A549 treated with dexamethasone at 1 μM for 4 hours (cell line): ENCODE measurements around the gene CLIC1. TPM values are rescaled to one million over a fixed set of nuclear protein-coding genes. Genes with fewer than 3 reads are reported as not detected.

Experiments
- total RNA-seq: library from RNA; stranded (reverse); fragments of 200-300 nt; extraction: Qiagen RNA extraction; gene quantifications from 5 replicates; pipeline ENCODE4 v1.2.3, GENCODE V29; 2022

CLIC1 gene
- 438 to 455 TPM (median 449 TPM) in 5 replicates for total RNA-seq

DNA sequence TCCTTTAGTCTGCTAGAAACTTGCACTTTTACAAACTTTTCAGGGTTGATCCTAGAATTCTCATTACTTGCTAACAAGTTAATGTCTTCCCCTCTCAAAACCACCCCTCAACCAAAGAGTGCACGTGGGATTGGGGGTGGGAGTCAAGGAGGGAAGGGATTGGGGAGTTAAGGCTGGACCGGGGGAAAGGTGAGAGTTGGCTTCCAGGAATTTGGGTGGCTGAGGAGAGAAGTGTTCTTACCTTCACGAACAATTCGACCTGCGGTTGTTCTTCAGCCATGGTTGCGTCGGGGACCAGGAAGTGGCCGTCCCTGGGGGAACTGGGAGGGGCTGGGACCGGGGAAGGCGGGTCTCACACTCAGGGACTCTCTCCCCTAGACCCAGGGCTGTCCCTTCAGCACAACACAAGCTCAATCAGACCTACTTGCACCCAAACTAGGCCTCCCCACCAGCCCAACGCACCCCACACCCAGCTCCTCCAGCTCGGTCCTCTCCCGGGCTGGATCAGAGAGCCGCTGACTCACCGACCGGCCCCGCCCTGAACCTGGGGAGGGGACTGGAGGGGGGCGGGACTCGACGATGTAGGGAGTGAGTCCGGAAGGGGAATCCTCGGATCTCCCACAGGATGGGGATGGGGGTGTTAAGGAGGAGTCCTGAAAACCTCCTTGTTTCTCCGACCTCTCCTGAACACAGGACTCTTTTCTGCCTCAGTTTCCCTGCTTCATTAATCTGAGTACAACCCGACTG is at the start of gene CLIC1:
Gene CLIC1, minus strand, starts transcription at position 510 of the 747 bp plus-strand sequence. Its CDS starts 230 bp downstream, at position 280.

DNA sequence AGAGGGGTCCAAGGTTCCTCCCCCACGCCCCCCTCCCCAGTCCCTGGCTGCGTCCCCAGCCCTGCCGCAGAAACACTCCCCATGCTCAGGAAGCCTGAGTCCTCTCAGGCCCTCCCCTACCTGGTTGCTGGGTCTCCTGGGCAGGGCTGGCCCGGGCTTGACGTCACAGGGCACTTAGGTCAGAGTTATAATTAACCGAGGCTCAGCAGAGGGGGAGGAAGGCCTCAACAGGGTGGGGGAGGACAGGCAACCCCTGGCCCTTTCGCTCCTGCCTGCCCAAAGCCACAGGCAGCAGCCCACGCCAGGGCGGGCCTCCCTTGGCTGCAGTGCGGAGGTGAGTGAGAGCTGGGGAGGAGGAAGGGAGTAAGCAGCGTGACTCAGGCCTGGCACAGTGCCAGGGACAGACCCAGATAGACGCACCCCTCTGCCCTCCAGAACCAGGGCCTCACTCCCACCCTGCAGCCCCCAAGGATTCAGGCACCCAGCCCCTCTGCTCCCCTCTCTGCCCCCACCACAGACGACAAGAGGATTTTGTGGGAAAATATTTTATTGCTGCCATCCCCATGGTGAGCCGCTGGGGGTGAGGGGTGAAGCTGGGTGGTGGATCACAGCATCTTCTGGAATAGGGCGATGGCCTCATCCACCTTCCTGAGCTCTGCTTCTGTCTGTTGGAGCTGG is 40.8 kb upstream of the CLIC1 start, which contains the start of gene VWA7:
Gene VWA7, minus strand, starts transcription at position 340 of the 678 bp plus-strand sequence. CDS start 549 bp downstream, outside the sequence.

DNA sequence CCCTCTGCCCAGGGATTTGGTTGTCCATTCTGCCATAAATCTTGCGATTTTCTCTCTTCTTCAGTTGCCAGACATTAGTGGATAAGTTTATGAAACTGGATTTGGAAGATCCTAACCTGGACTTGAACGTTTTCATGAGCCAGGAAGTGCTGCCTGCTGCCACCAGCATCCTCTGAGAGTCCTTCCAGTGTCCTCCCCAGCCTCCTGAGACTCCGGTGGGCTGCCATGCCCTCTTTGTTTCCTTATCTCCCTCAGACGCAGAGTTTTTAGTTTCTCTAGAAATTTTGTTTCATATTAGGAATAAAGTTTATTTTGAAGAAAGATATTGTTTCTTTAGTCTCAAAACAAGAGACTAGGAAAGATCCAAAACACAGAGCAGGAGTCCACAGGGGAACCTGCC is 26.0 kb upstream of the CLIC1 start, which contains the start of gene SAPCD1:
Gene SAPCD1, plus strand, starts transcription at position 301 of the 400 bp plus-strand sequence. CDS start 399 bp downstream, outside the sequence.

DNA sequence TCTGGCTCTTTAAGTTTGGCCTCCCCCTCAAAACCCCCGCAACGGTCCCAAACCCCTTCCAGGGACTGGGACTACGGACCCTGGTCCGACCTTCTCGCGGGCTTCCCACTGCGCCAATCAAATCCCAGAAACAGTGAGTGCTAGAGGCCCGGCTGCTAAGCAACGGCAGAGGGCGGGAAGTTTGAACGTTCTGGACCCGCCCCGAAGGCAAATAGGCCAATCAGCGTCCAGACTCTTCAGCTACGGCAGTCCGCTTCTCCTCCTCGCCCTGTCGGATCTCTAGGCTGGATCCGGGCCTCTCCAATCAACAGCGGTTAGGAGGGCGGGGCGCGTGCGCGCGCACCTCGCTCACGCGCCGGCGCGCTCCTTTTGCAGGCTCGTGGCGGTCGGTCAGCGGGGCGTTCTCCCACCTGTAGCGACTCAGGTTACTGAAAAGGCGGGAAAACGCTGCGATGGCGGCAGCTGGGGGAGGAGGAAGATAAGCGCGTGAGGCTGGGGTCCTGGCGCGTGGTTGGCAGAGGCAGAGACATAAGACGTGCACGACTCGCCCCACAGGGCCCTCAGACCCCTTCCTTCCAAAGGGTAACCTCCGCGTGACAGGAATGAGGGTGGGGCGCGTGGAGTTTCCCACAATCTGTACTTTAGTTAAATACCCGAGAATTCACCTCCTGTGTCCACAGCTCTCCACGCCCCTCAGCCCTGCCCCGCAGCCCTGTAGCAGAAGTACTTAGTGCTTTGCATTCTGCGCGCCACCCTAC is 3.5 kb upstream of the CLIC1 start, which contains the start of gene MSH5:
Gene MSH5, plus strand, starts transcription at position 367 of the 758 bp plus-strand sequence. CDS start 462 bp downstream, outside the sequence.

DNA sequence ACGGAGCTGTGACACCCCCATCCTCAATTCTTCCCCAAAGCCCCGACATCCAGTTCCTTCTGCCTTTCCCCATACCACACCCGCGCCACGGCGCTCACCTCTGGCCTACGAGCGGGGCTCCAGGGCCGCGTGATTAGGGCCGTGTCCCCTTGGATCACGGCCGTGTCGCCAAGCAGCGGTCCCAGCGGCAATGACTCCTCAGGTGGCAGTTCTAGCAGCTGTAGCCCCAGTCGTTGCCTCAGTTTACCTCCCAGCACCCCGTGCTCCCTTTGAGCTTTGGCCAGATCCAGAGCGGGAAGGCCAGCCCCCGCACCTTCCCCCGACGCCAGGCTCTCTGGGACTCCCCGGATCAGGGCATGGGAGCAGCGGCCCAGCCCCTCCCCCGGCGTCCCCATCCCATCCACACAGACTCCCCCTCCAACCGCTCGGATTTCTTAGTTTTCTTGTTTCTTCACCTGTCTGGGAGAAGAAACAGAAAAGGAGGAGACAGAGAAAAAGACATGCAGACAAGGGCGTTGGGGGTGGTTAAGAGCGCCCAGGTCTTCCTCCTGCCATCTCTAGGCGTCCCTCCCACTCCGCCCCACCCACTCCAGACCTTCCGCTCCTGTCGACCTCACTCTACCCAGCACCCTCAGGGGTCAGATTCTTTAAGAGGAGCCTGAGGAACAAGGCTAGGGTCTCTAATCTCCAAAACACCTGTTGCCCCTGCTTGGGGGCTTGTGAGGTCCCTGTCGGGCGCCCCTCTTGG is 7.4 kb downstream of the CLIC1 start, which contains the start of gene DDAH2:
Gene DDAH2, minus strand, starts transcription at position 533 of the 748 bp plus-strand sequence. Its CDS starts 138 bp downstream, at position 395.

DNA sequence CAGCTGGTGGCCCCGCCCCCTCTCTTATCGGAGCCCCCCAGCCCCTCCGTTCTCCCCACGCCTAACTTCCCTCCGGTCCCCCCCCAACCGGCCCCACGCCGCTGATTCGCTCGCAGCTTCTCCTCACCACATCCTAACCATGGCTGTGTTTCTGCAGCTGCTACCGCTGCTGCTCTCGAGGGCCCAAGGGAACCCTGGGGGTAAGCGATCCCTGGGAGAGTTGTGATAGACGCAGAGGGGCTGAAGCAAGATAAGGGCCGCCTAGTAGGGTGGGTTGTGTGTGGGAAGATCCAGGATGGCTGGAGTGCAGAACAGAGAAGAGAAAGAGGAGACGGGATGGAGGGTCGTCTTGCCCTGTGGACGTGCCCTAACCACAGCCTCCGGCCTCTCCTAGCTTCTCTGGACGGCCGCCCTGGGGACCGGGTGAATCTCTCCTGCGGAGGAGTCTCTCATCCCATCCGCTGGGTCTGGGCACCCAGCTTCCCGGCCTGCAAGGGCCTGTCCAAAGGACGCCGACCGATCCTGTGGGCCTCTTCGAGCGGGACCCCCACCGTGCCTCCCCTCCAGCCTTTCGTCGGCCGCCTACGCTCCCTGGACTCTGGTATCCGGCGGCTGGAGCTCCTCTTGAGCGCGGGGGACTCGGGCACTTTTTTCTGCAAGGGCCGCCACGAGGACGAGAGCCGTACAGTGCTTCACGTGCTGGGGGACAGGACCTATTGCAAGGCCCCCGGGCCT is 12.9 kb downstream of the CLIC1 start, which contains the start of gene MPIG6B:
Gene MPIG6B, plus strand, starts transcription at position 129 of the 735 bp plus-strand sequence. Its CDS starts 11 bp downstream, at position 140.

DNA sequence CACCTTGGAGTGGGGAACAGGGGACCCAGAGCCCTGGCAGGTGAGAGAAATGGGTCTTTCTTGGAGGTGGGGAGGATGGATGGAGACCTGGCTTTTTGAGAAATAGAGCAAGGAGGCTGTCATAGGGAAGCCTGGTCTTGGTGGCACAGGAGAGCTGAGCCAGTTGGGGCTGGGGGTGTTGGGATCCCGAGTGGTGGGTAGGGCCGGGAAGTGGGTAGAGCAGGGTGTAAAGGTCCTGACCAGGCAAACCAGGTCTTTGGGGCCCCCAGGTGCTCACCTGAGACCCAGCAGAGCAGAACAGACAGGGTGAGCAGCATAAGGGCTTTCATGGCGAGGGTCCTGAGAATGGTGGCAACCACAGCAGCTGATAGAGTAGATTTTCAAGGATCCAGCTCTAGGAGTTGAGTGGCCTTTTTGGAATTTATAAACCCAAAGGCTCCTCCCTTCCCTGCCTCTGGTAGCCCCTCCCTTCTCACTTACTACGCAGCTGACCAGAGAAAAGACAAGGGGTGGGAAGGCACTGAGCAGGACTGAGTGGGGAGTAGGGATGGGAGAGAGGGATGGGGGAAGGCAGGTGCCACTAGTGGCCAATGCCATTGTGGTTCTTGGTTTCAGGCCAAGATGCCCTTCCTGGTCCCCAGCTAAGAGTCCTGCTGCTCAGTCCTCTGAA is 14.8 kb downstream of the CLIC1 start, which contains the start of gene LY6G6C:
Gene LY6G6C, minus strand, starts transcription at position 396 of the 670 bp plus-strand sequence. Its CDS starts 67 bp downstream, at position 329.

DNA sequence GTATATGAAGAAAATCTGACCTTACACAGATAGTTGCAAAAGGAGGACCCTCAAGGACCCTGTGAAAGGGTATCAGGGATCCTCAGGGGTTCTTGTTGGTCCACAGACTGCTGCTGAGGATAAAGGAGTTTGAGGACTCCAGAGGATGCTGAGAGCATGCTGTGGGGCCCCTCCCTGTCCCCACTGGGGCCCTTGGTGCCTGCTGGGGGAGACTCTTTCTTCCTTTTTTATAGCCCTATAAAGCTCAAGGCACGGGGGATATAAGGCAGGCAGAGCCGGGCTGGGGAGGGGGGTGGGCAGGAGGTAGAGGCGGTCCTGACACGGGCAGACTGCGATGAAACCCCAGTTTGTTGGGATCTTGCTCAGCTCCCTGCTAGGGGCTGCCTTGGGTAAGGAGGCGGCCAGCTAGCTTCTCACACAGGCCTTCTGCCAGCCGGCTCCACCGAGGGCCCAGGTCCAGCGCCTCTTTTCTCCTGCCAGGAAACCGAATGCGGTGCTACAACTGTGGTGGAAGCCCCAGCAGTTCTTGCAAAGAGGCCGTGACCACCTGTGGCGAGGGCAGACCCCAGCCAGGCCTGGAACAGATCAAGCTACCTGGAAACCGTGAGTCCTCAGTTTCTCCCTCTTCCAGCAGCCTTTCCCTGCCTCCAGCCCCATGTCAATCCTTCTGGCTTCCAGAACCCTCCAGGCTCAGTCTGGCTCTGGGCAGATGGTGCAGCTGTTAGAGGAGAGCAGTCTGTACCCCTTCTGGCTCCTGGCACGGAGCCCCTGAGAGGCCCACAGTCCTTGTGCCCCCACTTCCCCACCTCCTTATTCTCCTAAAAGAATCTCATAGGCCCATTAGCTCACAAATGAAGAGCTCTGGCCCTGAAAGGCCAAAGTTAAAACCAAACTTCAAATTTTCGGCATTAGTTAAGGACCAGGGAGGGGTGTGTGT is 21.0 kb downstream of the CLIC1 start, which contains the start of gene LY6G6D:
Gene LY6G6D, plus strand, starts transcription at position 327 of the 937 bp plus-strand sequence. Its CDS starts 8 bp downstream, at position 335.

DNA sequence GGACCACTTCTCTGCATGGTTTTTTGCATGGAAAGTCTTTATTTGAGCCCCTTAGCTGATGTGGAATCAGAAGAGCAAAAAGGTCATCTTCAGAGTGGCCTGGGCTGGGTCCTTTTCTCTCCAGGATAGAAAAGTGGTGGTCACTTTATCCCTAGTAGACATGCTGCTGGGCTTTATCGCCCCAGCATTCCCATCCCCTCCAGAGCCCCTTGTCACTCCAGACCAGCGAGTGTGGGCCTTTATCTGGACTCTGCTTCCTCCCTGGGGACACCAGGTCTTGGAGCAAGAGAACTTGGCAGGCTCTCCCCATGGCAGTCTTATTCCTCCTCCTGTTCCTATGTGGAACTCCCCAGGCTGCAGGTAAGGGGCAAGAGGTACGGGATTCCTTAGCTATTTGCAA is 29.7 kb downstream of the CLIC1 start, which contains the start of gene LY6G6F:
Gene LY6G6F, plus strand, starts transcription at position 268 of the 400 bp plus-strand sequence. Its CDS starts 41 bp downstream, at position 309.

DNA sequence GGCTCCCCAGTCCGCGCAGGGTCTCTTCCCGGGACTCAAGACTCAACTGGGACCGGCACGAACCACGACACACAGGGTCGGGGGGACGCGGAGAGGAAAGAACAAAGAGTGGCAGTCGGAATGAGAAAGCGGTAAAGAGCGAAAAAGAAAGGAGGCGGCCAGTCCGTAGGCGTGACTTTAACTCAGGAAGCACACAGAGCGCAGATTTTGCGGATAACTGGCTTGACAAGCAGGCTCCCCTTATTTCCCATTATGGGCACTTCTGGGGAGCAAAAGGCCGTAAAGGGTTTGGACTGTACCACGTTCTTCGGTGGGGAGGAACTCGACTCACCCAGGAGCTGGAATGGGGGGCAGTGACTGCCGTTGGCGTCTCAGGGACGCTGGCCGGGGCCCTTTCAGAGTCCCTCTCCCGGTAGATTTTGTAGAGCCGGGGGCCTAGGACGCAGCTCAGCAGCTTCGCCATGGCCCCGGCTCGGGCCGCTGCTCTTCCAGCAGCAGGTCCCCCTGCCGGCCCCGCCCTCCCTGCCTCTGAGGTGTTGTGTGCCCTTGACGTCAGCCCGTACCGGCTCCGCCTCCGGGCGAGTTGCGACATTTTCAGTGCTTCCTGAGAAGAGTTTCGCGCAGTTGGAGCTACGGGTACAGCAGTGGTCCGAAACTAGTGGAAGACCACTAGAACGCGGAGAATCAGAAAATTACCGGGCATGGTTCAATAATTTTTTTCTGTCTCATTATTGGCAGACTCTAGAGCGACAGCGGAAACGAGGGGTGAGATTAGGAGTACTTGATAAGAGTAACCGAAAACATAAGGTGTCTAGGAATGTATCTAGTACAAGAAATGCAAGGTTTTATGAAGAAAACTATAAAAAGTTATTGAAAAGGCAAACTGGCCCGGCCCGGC is 33.3 kb downstream of the CLIC1 start, which contains the start of gene ABHD16A:
Gene ABHD16A, minus strand, starts transcription at position 506 of the 898 bp plus-strand sequence. Its CDS starts 43 bp downstream, at position 463.

Other genes with a start within 250 kb of the CLIC1 start
- gene MICB, start 238.4 kb downstream of the CLIC1 start, total RNA-seq, result 5.3 to 7.8 TPM (median 7.0 TPM) in 5 replicates
- gene MCCD1, start 207.6 kb downstream of the CLIC1 start, total RNA-seq, result not detected in 5 replicates
- gene DDX39B, start 194.5 kb downstream of the CLIC1 start, total RNA-seq, result 267 to 386 TPM (median 346 TPM) in 5 replicates
- 0.42 to 0.88 TPM (median 0.78 TPM) in 5 replicates for gene ATP6V1G2, start 189.9 kb downstream of the CLIC1 start, total RNA-seq
- 8.9 to 13.0 TPM (median 12.2 TPM) in 5 replicates for gene NFKBIL1, start 188.9 kb downstream of the CLIC1 start, total RNA-seq
- gene LTA, start 164.2 kb downstream of the CLIC1 start, total RNA-seq, result 0.06 to 0.21 TPM (median 0.12 TPM) in 4 of 5 replicates, not detected in the other
- gene TNF, start 161.0 kb downstream of the CLIC1 start, total RNA-seq, result 0.06 TPM in 1 of 5 replicates, not detected in the others
- 0.20 to 0.46 TPM (median 0.32 TPM) in 5 replicates for gene LTB, start 154.1 kb downstream of the CLIC1 start, total RNA-seq
- gene LST1, start 150.3 kb downstream of the CLIC1 start, total RNA-seq, result 0.11 TPM in 1 of 5 replicates, not detected in the others
- not detected in 5 replicates for gene NCR3, start 143.5 kb downstream of the CLIC1 start, total RNA-seq
- not detected in 5 replicates for gene AIF1, start 121.3 kb downstream of the CLIC1 start, total RNA-seq
- 60.5 to 88.7 TPM (median 87.7 TPM) in 5 replicates for gene PRRC2A, start 115.8 kb downstream of the CLIC1 start, total RNA-seq
- gene BAG6, start 83.9 kb downstream of the CLIC1 start, total RNA-seq, result 106 to 143 TPM (median 140 TPM) in 5 replicates
- gene APOM, start 80.6 kb downstream of the CLIC1 start, total RNA-seq, result 2.7 to 3.8 TPM (median 3.3 TPM) in 5 replicates
- 11.3 to 13.3 TPM (median 12.8 TPM) in 5 replicates for gene C6orf47, start 75.8 kb downstream of the CLIC1 start, total RNA-seq
- 8.9 to 12.1 TPM (median 11.6 TPM) in 5 replicates for gene GPANK1, start 71.5 kb downstream of the CLIC1 start, total RNA-seq
- gene CSNK2B, start 70.5 kb downstream of the CLIC1 start, total RNA-seq, result 165 to 180 TPM (median 171 TPM) in 5 replicates
- 2.7 to 4.4 TPM (median 4.0 TPM) in 5 replicates for gene LY6G5B, start 66.6 kb downstream of the CLIC1 start, total RNA-seq
- gene LY6G5C, start 55.5 kb downstream of the CLIC1 start, total RNA-seq, result 0.82 to 1.8 TPM (median 1.4 TPM) in 5 replicates
- gene ABHD16A, start 33.2 kb downstream of the CLIC1 start, total RNA-seq, result 13.2 to 16.4 TPM (median 15.7 TPM) in 5 replicates
- gene LY6G6F, start 29.7 kb downstream of the CLIC1 start, total RNA-seq, result not detected in 5 replicates
- gene LY6G6D, start 21.2 kb downstream of the CLIC1 start, total RNA-seq, result not detected in 5 replicates
- gene LY6G6C, start 14.8 kb downstream of the CLIC1 start, total RNA-seq, result 0.08 to 0.12 TPM in 2 of 5 replicates, not detected in the others
- not detected in 5 replicates for gene MPIG6B, start 13.2 kb downstream of the CLIC1 start, total RNA-seq
- gene DDAH2, start 7.2 kb downstream of the CLIC1 start, total RNA-seq, result 24.9 to 30.6 TPM (median 28.7 TPM) in 5 replicates
- 8.4 to 14.3 TPM (median 14.1 TPM) in 5 replicates for gene MSH5, start 3.5 kb upstream of the CLIC1 start, total RNA-seq
- gene SAPCD1, start 26.1 kb upstream of the CLIC1 start, total RNA-seq, result 2.1 to 3.7 TPM (median 3.5 TPM) in 5 replicates
- gene VWA7, start 40.8 kb upstream of the CLIC1 start, total RNA-seq, result 0.94 to 1.9 TPM (median 1.7 TPM) in 5 replicates
- gene VARS1, start 59.2 kb upstream of the CLIC1 start, total RNA-seq, result 39.7 to 58.5 TPM (median 57.1 TPM) in 5 replicates
- gene LSM2, start 70.4 kb upstream of the CLIC1 start, total RNA-seq, result 47.5 to 56.4 TPM (median 52.4 TPM) in 5 replicates
- gene HSPA1L, start 78.8 kb upstream of the CLIC1 start, total RNA-seq, result 1.1 to 1.8 TPM (median 1.7 TPM) in 5 replicates
- gene HSPA1A, start 79.0 kb upstream of the CLIC1 start, total RNA-seq, result 104 to 243 TPM (median 196 TPM) in 5 replicates
- 73.0 to 177 TPM (median 144 TPM) in 5 replicates for gene HSPA1B, start 91.2 kb upstream of the CLIC1 start, total RNA-seq
- 22.0 to 34.1 TPM (median 28.7 TPM) in 5 replicates for gene NEU1, start 126.3 kb upstream of the CLIC1 start, total RNA-seq
- 0.04 to 0.06 TPM in 2 of 5 replicates, not detected in the others for gene SLC44A4, start 142.5 kb upstream of the CLIC1 start, total RNA-seq
- gene EHMT2, start 161.2 kb upstream of the CLIC1 start, total RNA-seq, result 18.2 to 30.9 TPM (median 28.3 TPM) in 5 replicates
- gene ZBTB12, start 165.6 kb upstream of the CLIC1 start, total RNA-seq, result 2.9 to 4.4 TPM (median 3.9 TPM) in 5 replicates
- gene C2, start 191.2 kb upstream of the CLIC1 start, total RNA-seq, result 0.27 to 0.40 TPM (median 0.30 TPM) in 5 replicates
- 1.4 to 2.1 TPM (median 1.6 TPM) in 5 replicates for gene CFB, start 209.6 kb upstream of the CLIC1 start, total RNA-seq
- 81.5 to 99.5 TPM (median 85.1 TPM) in 5 replicates for gene NELFE, start 222.4 kb upstream of the CLIC1 start, total RNA-seq
- 17.5 to 26.7 TPM (median 23.7 TPM) in 5 replicates for gene SKIC2, start 222.6 kb upstream of the CLIC1 start, total RNA-seq
- gene DXO, start 235.6 kb upstream of the CLIC1 start, total RNA-seq, result 10.3 to 12.9 TPM (median 12.5 TPM) in 5 replicates
- 0.63 to 1.2 TPM (median 0.89 TPM) in 5 replicates for gene C4A, start 245.5 kb upstream of the CLIC1 start, total RNA-seq